Liver (tissue), 9 donors: ENCODE results near the gene SDF2L1. TPM values are rescaled to one million over a fixed set of nuclear protein-coding genes. Genes with fewer than 3 reads are reported as not detected.

Source experiments
- DNase-seq: peaks from one replicate; pipeline ENCODE4 v3.0.0-alpha.2; 2017; ENCODE audit warnings: low spot score
- H3K27ac ChIP-seq, 2 donors: one replicate each; pipeline ENCODE4 v1.7.0; 2013; ENCODE audit warnings: inconsistent platforms in 2 of 2, low read length in 2 of 2, control low read depth in 1 of 2, low read depth in 1 of 2, mild to moderate bottlenecking in 1 of 2
- H3K27me3 ChIP-seq, 4 donors: one replicate each; pipeline versions ENCODE4 v1.6.1 to v1.7.0; 2013; ENCODE audit warnings: low read length in 3 of 4, inconsistent platforms in 1 of 4, mild to moderate bottlenecking in 1 of 4, moderate library complexity in 1 of 4; ENCODE audit not compliant: control insufficient read depth in 4 of 4, insufficient read depth in 4 of 4
- H3K36me3 ChIP-seq, 4 donors: one replicate each; pipeline versions ENCODE4 v1.6.1 to v1.7.0; 2013; ENCODE audit warnings: low read length in 3 of 4, mild to moderate bottlenecking in 3 of 4, low read depth in 1 of 4, moderate library complexity in 1 of 4; ENCODE audit not compliant: control insufficient read depth in 4 of 4, insufficient read depth in 3 of 4
- H3K4me1 ChIP-seq, 4 donors: one replicate each; pipeline versions ENCODE4 v1.6.1 to v1.7.0; 2013; ENCODE audit warnings: low read length in 3 of 4, mild to moderate bottlenecking in 3 of 4, moderate library complexity in 1 of 4; ENCODE audit not compliant: control insufficient read depth in 4 of 4, insufficient read depth in 4 of 4
- H3K4me3 ChIP-seq, 3 donors: one replicate each; pipeline versions ENCODE4 v1.6.1 to v1.7.0; 2013; ENCODE audit warnings: low read length in 3 of 3, control low read depth in 1 of 3, low read depth in 1 of 3, mild to moderate bottlenecking in 1 of 3
- H3K9ac ChIP-seq, 2 donors: one replicate each; pipeline ENCODE4 v1.7.0; 2013; ENCODE audit warnings: low read length in 2 of 2, mild to moderate bottlenecking in 2 of 2, moderate library complexity in 2 of 2, control low read depth in 1 of 2, low read depth in 1 of 2
- H3K9me3 ChIP-seq, 4 donors: one replicate each; pipeline versions ENCODE4 v1.6.1 to v1.7.0; 2013; ENCODE audit warnings: low read length in 3 of 4; ENCODE audit not compliant: control insufficient read depth in 4 of 4
- EGR1 ChIP-seq, 2 donors: IDR thresholded peaks; 2 replicates each; pipeline ENCODE4 v1.6.1; 2016 to 2018; ENCODE audit warnings: antibody characterized with exemption in 2 of 2, low read depth in 2 of 2
- FOXA2 ChIP-seq: IDR thresholded peaks from 2 replicates; pipeline ENCODE4 v1.6.1; 2016; ENCODE audit warnings: antibody characterized with exemption
- HNF4A ChIP-seq, 2 donors: conservative IDR thresholded peaks; 2 replicates each; pipeline ENCODE4 v1.6.1; 2016; ENCODE audit warnings: antibody characterized with exemption in 2 of 2, mild to moderate bottlenecking in 2 of 2
- RAD21 ChIP-seq, 2 donors: IDR thresholded peaks; 2 replicates each; pipeline ENCODE4 v1.6.1; 2016; ENCODE audit warnings: antibody characterized with exemption in 2 of 2, mild to moderate bottlenecking in 2 of 2
- RXRA ChIP-seq, 2 donors: IDR thresholded peaks; 2 replicates each; pipeline ENCODE4 v1.6.1; 2017 to 2018; ENCODE audit warnings: antibody characterized with exemption in 2 of 2, mild to moderate bottlenecking in 1 of 2
- SP1 ChIP-seq: IDR thresholded peaks from 2 replicates; pipeline ENCODE4 v1.6.1; 2018; ENCODE audit warnings: antibody characterized with exemption, mild to moderate bottlenecking
- TAF1 ChIP-seq: conservative IDR thresholded peaks from 2 replicates; pipeline ENCODE4 v1.6.1; 2016; ENCODE audit warnings: antibody characterized with exemption, mild to moderate bottlenecking
- YY1 ChIP-seq: IDR thresholded peaks from 2 replicates; pipeline ENCODE4 v1.6.1; 2016; ENCODE audit warnings: antibody characterized with exemption, mild to moderate bottlenecking
- whole genome bisulfite sequencing: extraction: QIAGEN DNeasy Blood & Tissue Kit; methylation state at CpG from one replicate; pipeline ENCODE4 v1.1.7; 2013; 5-methylcytosine and 5-hydroxymethylcytosine counted together
- polyA plus RNA-seq, 2 donors: library from polyadenylated mRNA; stranded (reverse) in 1 of 2; unstranded in 1 of 2; fragments of 200-250 nt in 1 of 2; fragments of >200 nt in 1 of 2; fragmentation: Nextera tagmentation in 1 of 2; extraction: Ambion mirVana in 1 of 2; gene quantifications; one replicate each; pipeline versions ENCODE4 v1.2.1 to v1.2.3, GENCODE V29; 2013 to 2015
- total RNA-seq, 2 donors: library from RNA; depleted of rRNA; stranded (reverse); fragments of >200 nt; gene quantifications; one replicate each; pipeline ENCODE4 v1.2.3, GENCODE V29; 2014
- TF ChIP-seq, protein P1 (sequence below): fragments of 150-350 bp; IDR thresholded peaks from 2 replicates; pipeline ENCODE4 v1.5.1; 2017; ENCODE audit warnings: improper control_type of control experiment, low read depth, low read length; ENCODE audit not compliant: missing input control
- TF ChIP-seq, protein P2 (sequence below): IDR thresholded peaks from 2 replicates; pipeline ENCODE4 v1.6.1; 2016; ENCODE audit warnings: antibody characterized with exemption, mild to moderate bottlenecking
- TF ChIP-seq, protein P3 (sequence below): IDR thresholded peaks from 2 replicates; pipeline ENCODE4 v1.6.1; 2016; ENCODE audit warnings: antibody characterized with exemption
- TF ChIP-seq, protein P4 (sequence below): IDR thresholded peaks from 2 replicates; pipeline ENCODE4 v1.6.1; 2016; ENCODE audit warnings: antibody characterized with exemption
- donor health status: healthy.
- donor health status: healthy.
- donor health status: healthy.
- donor health status: healthy.
- donor health status: healthy.

Gene SDF2L1
- total and polyA plus RNA-seq, 4 donors: 36.3 to 173 (median 82.9) TPM

DNA sequence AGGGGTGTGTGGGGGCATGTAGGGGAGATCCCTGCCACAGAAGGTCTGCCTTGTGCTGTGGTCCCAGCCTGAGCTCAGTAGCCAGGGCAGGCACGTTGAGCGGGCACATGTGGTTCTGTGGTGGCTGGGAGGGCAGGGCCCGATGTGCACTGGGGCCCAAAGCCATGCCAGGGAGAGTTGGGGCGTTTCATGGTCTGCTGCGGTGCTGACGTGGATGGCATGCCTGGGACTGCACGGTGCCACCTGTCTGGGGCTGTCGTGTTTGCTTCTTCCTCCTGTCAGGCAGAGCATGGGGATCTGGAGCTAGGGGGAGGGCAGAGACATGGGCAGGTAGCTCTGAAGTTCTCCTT lies 43.0 kb downstream of the SDF2L1 start:
- no peaks in the 10 kb centered on the region for H3K9me3 ChIP-seq
- TF ChIP-seq YY1 (no peak), SP1 (no peak), EGR1 (IDR thresholded peaks at IDR 0.05; ENCODE audit: low read depth in 2 of 2) (no peak), HNF4A (conservative IDR thresholded peaks at IDR 0.05) (no peak), RAD21 (IDR thresholded peaks at IDR 0.05) (no peak), TAF1 (no peak), FOXA2 (no peak), RXRA (IDR thresholded peaks at IDR 0.05) (no peak)
- TF ChIP-seq, protein P1, sequence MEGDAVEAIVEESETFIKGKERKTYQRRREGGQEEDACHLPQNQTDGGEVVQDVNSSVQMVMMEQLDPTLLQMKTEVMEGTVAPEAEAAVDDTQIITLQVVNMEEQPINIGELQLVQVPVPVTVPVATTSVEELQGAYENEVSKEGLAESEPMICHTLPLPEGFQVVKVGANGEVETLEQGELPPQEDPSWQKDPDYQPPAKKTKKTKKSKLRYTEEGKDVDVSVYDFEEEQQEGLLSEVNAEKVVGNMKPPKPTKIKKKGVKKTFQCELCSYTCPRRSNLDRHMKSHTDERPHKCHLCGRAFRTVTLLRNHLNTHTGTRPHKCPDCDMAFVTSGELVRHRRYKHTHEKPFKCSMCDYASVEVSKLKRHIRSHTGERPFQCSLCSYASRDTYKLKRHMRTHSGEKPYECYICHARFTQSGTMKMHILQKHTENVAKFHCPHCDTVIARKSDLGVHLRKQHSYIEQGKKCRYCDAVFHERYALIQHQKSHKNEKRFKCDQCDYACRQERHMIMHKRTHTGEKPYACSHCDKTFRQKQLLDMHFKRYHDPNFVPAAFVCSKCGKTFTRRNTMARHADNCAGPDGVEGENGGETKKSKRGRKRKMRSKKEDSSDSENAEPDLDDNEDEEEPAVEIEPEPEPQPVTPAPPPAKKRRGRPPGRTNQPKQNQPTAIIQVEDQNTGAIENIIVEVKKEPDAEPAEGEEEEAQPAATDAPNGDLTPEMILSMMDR: no peak
- TF ChIP-seq, protein P2, sequence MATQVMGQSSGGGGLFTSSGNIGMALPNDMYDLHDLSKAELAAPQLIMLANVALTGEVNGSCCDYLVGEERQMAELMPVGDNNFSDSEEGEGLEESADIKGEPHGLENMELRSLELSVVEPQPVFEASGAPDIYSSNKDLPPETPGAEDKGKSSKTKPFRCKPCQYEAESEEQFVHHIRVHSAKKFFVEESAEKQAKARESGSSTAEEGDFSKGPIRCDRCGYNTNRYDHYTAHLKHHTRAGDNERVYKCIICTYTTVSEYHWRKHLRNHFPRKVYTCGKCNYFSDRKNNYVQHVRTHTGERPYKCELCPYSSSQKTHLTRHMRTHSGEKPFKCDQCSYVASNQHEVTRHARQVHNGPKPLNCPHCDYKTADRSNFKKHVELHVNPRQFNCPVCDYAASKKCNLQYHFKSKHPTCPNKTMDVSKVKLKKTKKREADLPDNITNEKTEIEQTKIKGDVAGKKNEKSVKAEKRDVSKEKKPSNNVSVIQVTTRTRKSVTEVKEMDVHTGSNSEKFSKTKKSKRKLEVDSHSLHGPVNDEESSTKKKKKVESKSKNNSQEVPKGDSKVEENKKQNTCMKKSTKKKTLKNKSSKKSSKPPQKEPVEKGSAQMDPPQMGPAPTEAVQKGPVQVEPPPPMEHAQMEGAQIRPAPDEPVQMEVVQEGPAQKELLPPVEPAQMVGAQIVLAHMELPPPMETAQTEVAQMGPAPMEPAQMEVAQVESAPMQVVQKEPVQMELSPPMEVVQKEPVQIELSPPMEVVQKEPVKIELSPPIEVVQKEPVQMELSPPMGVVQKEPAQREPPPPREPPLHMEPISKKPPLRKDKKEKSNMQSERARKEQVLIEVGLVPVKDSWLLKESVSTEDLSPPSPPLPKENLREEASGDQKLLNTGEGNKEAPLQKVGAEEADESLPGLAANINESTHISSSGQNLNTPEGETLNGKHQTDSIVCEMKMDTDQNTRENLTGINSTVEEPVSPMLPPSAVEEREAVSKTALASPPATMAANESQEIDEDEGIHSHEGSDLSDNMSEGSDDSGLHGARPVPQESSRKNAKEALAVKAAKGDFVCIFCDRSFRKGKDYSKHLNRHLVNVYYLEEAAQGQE: no peak
- TF ChIP-seq, protein P3, sequence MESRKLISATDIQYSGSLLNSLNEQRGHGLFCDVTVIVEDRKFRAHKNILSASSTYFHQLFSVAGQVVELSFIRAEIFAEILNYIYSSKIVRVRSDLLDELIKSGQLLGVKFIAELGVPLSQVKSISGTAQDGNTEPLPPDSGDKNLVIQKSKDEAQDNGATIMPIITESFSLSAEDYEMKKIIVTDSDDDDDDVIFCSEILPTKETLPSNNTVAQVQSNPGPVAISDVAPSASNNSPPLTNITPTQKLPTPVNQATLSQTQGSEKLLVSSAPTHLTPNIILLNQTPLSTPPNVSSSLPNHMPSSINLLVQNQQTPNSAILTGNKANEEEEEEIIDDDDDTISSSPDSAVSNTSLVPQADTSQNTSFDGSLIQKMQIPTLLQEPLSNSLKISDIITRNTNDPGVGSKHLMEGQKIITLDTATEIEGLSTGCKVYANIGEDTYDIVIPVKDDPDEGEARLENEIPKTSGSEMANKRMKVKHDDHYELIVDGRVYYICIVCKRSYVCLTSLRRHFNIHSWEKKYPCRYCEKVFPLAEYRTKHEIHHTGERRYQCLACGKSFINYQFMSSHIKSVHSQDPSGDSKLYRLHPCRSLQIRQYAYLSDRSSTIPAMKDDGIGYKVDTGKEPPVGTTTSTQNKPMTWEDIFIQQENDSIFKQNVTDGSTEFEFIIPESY: no peak
- TF ChIP-seq, protein P4, sequence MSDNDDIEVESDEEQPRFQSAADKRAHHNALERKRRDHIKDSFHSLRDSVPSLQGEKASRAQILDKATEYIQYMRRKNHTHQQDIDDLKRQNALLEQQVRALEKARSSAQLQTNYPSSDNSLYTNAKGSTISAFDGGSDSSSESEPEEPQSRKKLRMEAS: no peak
- H3K27ac ChIP-seq: no peak overlapping the region
- peaks cover 12 to 64% (median 27%) of the 10 kb centered on the region in 4 donors for H3K36me3 ChIP-seq
- no peak overlapping the region for H3K4me3 ChIP-seq
- 85% methylated on average over 8 of the region's 8 CpGs for WGBS
- no peak for DNase-seq
- H3K9ac ChIP-seq: no peak overlapping the region
- H3K27me3 ChIP-seq: no peaks in the 10 kb centered on the region
- no peaks in the 10 kb centered on the region for H3K4me1 ChIP-seq

DNA sequence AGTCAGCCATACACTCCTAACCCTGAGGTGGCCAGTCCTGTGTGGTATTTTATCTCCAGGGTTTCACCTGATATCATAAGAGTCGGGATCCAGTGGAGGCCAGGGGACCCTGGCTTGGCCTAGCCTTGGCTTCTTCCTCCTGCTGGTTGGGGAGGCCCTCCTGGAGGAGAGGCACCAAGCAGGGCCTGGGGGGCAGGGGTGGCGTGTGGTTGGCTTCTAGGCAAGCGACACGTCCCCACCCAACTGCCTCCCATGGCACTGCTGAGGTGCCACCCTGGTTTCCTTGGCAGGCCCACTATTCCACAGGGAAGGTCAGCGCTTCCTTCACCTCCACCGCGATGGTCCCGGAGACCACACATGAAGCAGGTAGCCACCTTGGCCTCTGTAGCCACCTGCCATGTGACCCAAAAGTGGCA lies 44.1 kb downstream of the SDF2L1 start:
- Histone ChIP-seq H3K36me3 (peaks cover 12 to 67% (median 26%) of the 10 kb centered on the region in 4 donors), H3K9ac (no peak overlapping the region), H3K4me3 (no peak overlapping the region), H3K27me3 (no peaks in the 10 kb centered on the region), H3K9me3 (no peaks in the 10 kb centered on the region), H3K4me1 (no peaks in the 10 kb centered on the region), H3K27ac (no peak overlapping the region)
- no peak for DNase-seq
- no peak for TF ChIP-seq TAF1
- TF ChIP-seq, protein P2: no peak
- 97% methylated on average over 8 of the region's 8 CpGs for WGBS
